Measurements from ENCODE around the gene PAGE2.

The PAGE2 gene

DNA sequence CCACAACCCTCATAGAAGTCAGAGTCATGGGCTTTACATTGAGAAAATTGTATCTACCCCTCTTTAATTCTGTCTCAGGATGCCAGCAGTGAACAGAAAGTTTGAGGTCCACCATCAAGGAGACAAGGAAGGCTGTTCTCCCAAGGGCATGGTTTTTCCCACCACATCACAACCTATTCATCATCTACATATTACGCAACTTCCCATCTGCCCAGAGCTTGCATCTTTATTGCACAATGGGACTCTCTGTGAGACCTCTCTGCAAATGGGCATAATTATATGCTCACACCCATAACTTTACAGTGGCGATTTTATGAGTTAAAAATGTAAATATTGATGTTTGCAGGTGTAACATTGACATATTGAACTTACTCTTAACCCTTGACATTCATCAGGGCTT, 38.9 kb downstream of the PAGE2 start:
- no peaks in the 10 kb centered on the region for H3K9me3 ChIP-seq (replicated peaks; ENCODE audit: insufficient read depth, low read length)

DNA sequence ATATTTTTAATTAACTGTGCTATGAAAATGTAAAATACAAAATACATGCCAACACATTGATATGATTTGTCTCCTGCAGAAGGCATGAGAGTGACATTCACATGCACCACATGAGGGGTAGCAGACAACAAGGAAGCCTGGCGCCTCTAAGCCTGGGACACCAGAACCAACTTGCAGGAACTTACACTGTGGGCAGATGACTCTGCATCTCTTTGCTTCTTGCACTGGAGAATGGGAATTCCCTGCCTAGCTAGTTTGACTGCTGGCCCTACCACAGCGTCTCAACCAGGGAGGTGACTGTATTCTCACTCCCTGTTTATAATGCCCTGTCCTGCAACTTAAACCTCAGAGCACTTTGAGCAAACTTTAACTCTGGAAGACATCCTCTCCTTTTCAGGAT, 40.5 kb downstream of the PAGE2 start:
- H3K4me1 ChIP-seq (ENCODE audit: low read length): no peaks in the 10 kb centered on the region
- no peaks in the 10 kb centered on the region for H4K20me1 ChIP-seq (ENCODE audit: insufficient read depth, low read length)
- H3K79me2 ChIP-seq (ENCODE audit: low read length): no peaks in the 10 kb centered on the region
- TF ChIP-seq EZH2phosphoT487 (IDR thresholded peaks at IDR 0.05; ENCODE audit: low read length): no peak
- TF ChIP-seq, protein P1, sequence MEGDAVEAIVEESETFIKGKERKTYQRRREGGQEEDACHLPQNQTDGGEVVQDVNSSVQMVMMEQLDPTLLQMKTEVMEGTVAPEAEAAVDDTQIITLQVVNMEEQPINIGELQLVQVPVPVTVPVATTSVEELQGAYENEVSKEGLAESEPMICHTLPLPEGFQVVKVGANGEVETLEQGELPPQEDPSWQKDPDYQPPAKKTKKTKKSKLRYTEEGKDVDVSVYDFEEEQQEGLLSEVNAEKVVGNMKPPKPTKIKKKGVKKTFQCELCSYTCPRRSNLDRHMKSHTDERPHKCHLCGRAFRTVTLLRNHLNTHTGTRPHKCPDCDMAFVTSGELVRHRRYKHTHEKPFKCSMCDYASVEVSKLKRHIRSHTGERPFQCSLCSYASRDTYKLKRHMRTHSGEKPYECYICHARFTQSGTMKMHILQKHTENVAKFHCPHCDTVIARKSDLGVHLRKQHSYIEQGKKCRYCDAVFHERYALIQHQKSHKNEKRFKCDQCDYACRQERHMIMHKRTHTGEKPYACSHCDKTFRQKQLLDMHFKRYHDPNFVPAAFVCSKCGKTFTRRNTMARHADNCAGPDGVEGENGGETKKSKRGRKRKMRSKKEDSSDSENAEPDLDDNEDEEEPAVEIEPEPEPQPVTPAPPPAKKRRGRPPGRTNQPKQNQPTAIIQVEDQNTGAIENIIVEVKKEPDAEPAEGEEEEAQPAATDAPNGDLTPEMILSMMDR (IDR thresholded peaks at IDR 0.05; ENCODE audit: low read length): no peak
- no peak for TF ChIP-seq EZH2 (optimal IDR thresholded peaks at IDR 0.05; ENCODE audit: low read depth, low read length)
- H3K4me2 ChIP-seq (ENCODE audit: low read depth, low read length): no peak overlapping the region
- no peaks in the 10 kb centered on the region for H3K27me3 ChIP-seq (replicated peaks; ENCODE audit: insufficient read depth, low read length)
- no peak overlapping the region for H2AFZ ChIP-seq (ENCODE audit: low read length)
- DNase-seq: no peak
- no peak overlapping the region for H3K4me3 ChIP-seq (ENCODE audit: low read length)
- no peaks in the 10 kb centered on the region for H3K9me3 ChIP-seq (replicated peaks; ENCODE audit: insufficient read depth, low read length)
- no peaks in the 10 kb centered on the region for H3K9me2 ChIP-seq (replicated peaks; ENCODE audit: insufficient read depth, low read length)
- H3K9ac ChIP-seq (ENCODE audit: low read length): no peak overlapping the region
- H3K27ac ChIP-seq (ENCODE audit: low read length): no peak overlapping the region
- no peaks in the 10 kb centered on the region for H3F3A ChIP-seq (ENCODE audit: insufficient read depth, low read length)
- no peaks in the 10 kb centered on the region for H3K36me3 ChIP-seq (replicated peaks; ENCODE audit: insufficient read depth, low read length)

More for the DNA sequence above, 38.9 kb downstream of the PAGE2 start:
- Histone ChIP-seq H3K4me3 (ENCODE audit: low read length) (no peak overlapping the region), H3K27ac (ENCODE audit: low read length) (no peak overlapping the region), H3K4me2 (ENCODE audit: low read depth, low read length) (no peak overlapping the region), H2AFZ (ENCODE audit: low read length) (no peak overlapping the region), H4K20me1 (ENCODE audit: insufficient read depth, low read length) (no peaks in the 10 kb centered on the region), H3K4me1 (ENCODE audit: low read length) (no peaks in the 10 kb centered on the region), H3K27me3 (replicated peaks; ENCODE audit: insufficient read depth, low read length) (no peaks in the 10 kb centered on the region), H3K9ac (ENCODE audit: low read length) (no peak overlapping the region), H3K36me3 (replicated peaks; ENCODE audit: insufficient read depth, low read length) (no peaks in the 10 kb centered on the region), H3F3A (ENCODE audit: insufficient read depth, low read length) (no peaks in the 10 kb centered on the region), H3K79me2 (ENCODE audit: low read length) (no peaks in the 10 kb centered on the region), H3K9me2 (replicated peaks; ENCODE audit: insufficient read depth, low read length) (no peaks in the 10 kb centered on the region)
- TF ChIP-seq, protein P1 (IDR thresholded peaks at IDR 0.05; ENCODE audit: low read length): no peak
- TF ChIP-seq EZH2phosphoT487 (IDR thresholded peaks at IDR 0.05; ENCODE audit: low read length): no peak
- TF ChIP-seq EZH2 (optimal IDR thresholded peaks at IDR 0.05; ENCODE audit: low read depth, low read length): no peak
- DNase-seq: no peak

DNA sequence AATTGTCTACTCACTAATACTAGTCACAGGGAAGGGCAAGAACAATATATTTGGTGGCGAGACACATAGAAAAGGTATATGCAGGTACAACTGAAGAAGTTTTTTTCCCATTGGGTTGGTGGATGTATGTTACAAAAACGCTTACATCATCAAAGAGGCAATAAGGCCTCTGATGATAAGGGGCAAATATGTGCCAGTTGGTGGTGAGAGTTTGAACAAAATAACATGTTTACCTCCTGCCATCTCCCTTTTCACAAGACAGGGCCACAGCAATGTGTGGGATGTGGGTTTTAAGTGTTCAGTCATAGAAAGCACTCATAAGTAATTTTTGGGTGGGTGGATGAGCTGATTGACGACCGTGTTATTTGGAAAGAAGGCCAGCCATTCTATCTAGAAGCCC, 41.7 kb downstream of the PAGE2 start:
- no peak overlapping the region for H3K27ac ChIP-seq (ENCODE audit: low read length)
- no peaks in the 10 kb centered on the region for H3K79me2 ChIP-seq (ENCODE audit: low read length)
- H3K9me3 ChIP-seq (replicated peaks; ENCODE audit: insufficient read depth, low read length): no peaks in the 10 kb centered on the region
- H3K36me3 ChIP-seq (replicated peaks; ENCODE audit: insufficient read depth, low read length): no peaks in the 10 kb centered on the region
- no peaks in the 10 kb centered on the region for H3K9me2 ChIP-seq (replicated peaks; ENCODE audit: insufficient read depth, low read length)
- TF ChIP-seq EZH2 (optimal IDR thresholded peaks at IDR 0.05; ENCODE audit: low read depth, low read length): no peak
- TF ChIP-seq, protein P1 (IDR thresholded peaks at IDR 0.05; ENCODE audit: low read length): no peak
- TF ChIP-seq EZH2phosphoT487 (IDR thresholded peaks at IDR 0.05; ENCODE audit: low read length): no peak
- H3K4me1 ChIP-seq (ENCODE audit: low read length): no peaks in the 10 kb centered on the region
- H3F3A ChIP-seq (ENCODE audit: insufficient read depth, low read length): no peaks in the 10 kb centered on the region
- no peak overlapping the region for H3K4me2 ChIP-seq (ENCODE audit: low read depth, low read length)
- no peak overlapping the region for H2AFZ ChIP-seq (ENCODE audit: low read length)
- H3K4me3 ChIP-seq (ENCODE audit: low read length): no peak overlapping the region
- no peaks in the 10 kb centered on the region for H3K27me3 ChIP-seq (replicated peaks; ENCODE audit: insufficient read depth, low read length)
- no peak overlapping the region for H3K9ac ChIP-seq (ENCODE audit: low read length)
- no peak for DNase-seq
- H4K20me1 ChIP-seq (ENCODE audit: insufficient read depth, low read length): no peaks in the 10 kb centered on the region
